Stimulated activated naive CD4-positive, alpha-beta T cell (primary cell): Measurements from ENCODE around the gene ZCCHC17.
A peak's percentile ranks its signal among the peaks of the same experiment; 100 is the strongest.
"Not testable (repeated sequence)": the region's sequence is repeated elsewhere in the genome, so short reads cannot be mapped to it uniquely, and the experiment has no call there.

Source experiments
- DNase-seq, 6 experiments: peaks; one replicate each; lab custom pipeline; 2025; lab: John Stamatoyannopoulos, UW

Gene ZCCHC17

GRCh38 chr1:31370565-31370964 is 73.7 kb downstream of the ZCCHC17 start:
- no peak for DNase-seq

- DNase-seq: no peak
These were observed 74.5 kb downstream of the ZCCHC17 start for GRCh38 chr1:31371121-31371959.

GRCh38 chr1:31372051-31372450 is 75.2 kb downstream of the ZCCHC17 start:
- no peak for DNase-seq

GRCh38 chr1:31372751-31373055 is 75.9 kb downstream of the ZCCHC17 start:
- no peak for DNase-seq

- peak in 1 of 6 experiments; percentile 32 for DNase-seq
These were observed 76.4 kb downstream of the ZCCHC17 start, which contains the start of gene FABP3 for GRCh38 chr1:31373056-31373896. Gene FABP3 (minus strand): TSS chr1:31373076. CDS start chr1:31373014, 62 bp downstream.

GRCh38 chr1:31373897-31374486 is 77.2 kb downstream of the ZCCHC17 start:
- peak in 2 of 6 experiments; percentile 5 to 32 for DNase-seq

- DNase-seq: no peak
These were observed 77.8 kb downstream of the ZCCHC17 start for GRCh38 chr1:31374511-31375196.

GRCh38 chr1:31376375-31377134 is 79.7 kb downstream of the ZCCHC17 start:
- DNase-seq: no peak

- DNase-seq: no peak
These were observed 80.6 kb downstream of the ZCCHC17 start for GRCh38 chr1:31377364-31377863.

- no peak for DNase-seq
These were observed 81.2 kb downstream of the ZCCHC17 start for GRCh38 chr1:31378001-31378400.

- no peak for DNase-seq
These were observed 83.3 kb downstream of the ZCCHC17 start for GRCh38 chr1:31380181-31380580.

GRCh38 chr1:31381394-31382294 is 84.8 kb downstream of the ZCCHC17 start:
- no peak for DNase-seq

- DNase-seq: no peak
These were observed 85.7 kb downstream of the ZCCHC17 start for GRCh38 chr1:31382379-31382989.

GRCh38 chr1:31383967-31384366 is 87.1 kb downstream of the ZCCHC17 start:
- DNase-seq: no peak

- not testable (repeated sequence) for DNase-seq
These were observed 89.9 kb downstream of the ZCCHC17 start for GRCh38 chr1:31386576-31387243.

- no peak for DNase-seq
These were observed 90.8 kb downstream of the ZCCHC17 start for GRCh38 chr1:31387612-31388011.

- no peak for DNase-seq
These were observed 92.8 kb downstream of the ZCCHC17 start for GRCh38 chr1:31389616-31390015.

- DNase-seq: no peak
These were observed 93.2 kb downstream of the ZCCHC17 start for GRCh38 chr1:31390071-31390470.

GRCh38 chr1:31393463-31393862 is 96.6 kb downstream of the ZCCHC17 start:
- no peak for DNase-seq
